Fibroblast of the aortic adventitia (primary cell): ENCODE measurements around the gene CNST. TPM values are rescaled to one million over a fixed set of nuclear protein-coding genes. Genes with fewer than 3 reads are reported as not detected.
"Not testable (repeated sequence)": the region's sequence is repeated elsewhere in the genome, so short reads cannot be mapped to it uniquely, and the experiment has no call there.

Source experiments
- DNase-seq: peaks from one replicate; pipeline ENCODE4 v3.0.0-alpha.2; 2010; ENCODE audit warnings: low read depth
- H3K4me3 ChIP-seq: 2 replicates; pipeline ENCODE4 v1.5.1; 2011; ENCODE audit warnings: low read depth, mild to moderate bottlenecking, control low read depth, low read length, moderate library complexity
- CTCF ChIP-seq: IDR thresholded peaks from 2 replicates; pipeline ENCODE4 v1.5.1; 2011; ENCODE audit warnings: mild to moderate bottlenecking, low read length, control low read depth, inconsistent platforms; ENCODE audit not compliant: insufficient read depth
- total RNA-seq: library from RNA; depleted of rRNA; stranded (reverse); fragments of >200 nt; gene quantifications from 2 replicates; pipeline ENCODE4 v1.2.3, GENCODE V29; 2012; ENCODE audit warnings: low replicate concordance

Gene CNST
- total RNA-seq, 1 donor: 25.2 TPM

- no peak for DNase-seq
- no peak overlapping the region for H3K4me3 ChIP-seq
- no peak for TF ChIP-seq CTCF
Measured at GRCh38 chr1:246599315-246599714, 33.1 kb downstream of the CNST start.

- no peak for TF ChIP-seq CTCF
- H3K4me3 ChIP-seq: no peak overlapping the region
- no peak for DNase-seq
Measured at GRCh38 chr1:246600579-246600978, 34.3 kb downstream of the CNST start.

- no peak for TF ChIP-seq CTCF
- peak; percentile 30 for DNase-seq
- H3K4me3 ChIP-seq: no peak overlapping the region
Measured at GRCh38 chr1:246602194-246602593, 35.9 kb downstream of the CNST start.

- H3K4me3 ChIP-seq, DNase-seq: not testable (repeated sequence)
Measured at GRCh38 chr1:246605231-246605630, 39.0 kb downstream of the CNST start.

- no peak for DNase-seq
- no peak for TF ChIP-seq CTCF
- H3K4me3 ChIP-seq: no peak overlapping the region
Measured at GRCh38 chr1:246607462-246607861, 41.2 kb downstream of the CNST start.

- peak; percentile 83 for DNase-seq
- TF ChIP-seq CTCF: peak; percentile 30
- no peak overlapping the region for H3K4me3 ChIP-seq
Measured at GRCh38 chr1:246608616-246609376, 42.5 kb downstream of the CNST start.

- no peak overlapping the region for H3K4me3 ChIP-seq
- DNase-seq: no peak
- TF ChIP-seq CTCF: no peak
Measured at GRCh38 chr1:246609632-246610031, 43.4 kb downstream of the CNST start.
